ENCODE results near the gene CARS1. TPM values are rescaled to one million over a fixed set of nuclear protein-coding genes. Genes with fewer than 3 reads are reported as not detected.

CARS1 gene
- total RNA-seq, 1 donor from 2014 or later = 63.1 TPM

- Mint-ChIP-seq H3K36me3 (ENCODE audit: low read depth) (no peaks in the 10 kb centered on the region), H3K27ac (no peak overlapping the region), H3K4me1 (peaks cover 15% of the 10 kb centered on the region), H3K9me3 (no peaks in the 10 kb centered on the region), H3K4me3 (no peak overlapping the region), H3K27me3 (peaks cover 15% of the 10 kb centered on the region)
- intact Hi-C loops (cut with micrococcal nuclease) = no loop called here
- no peak for DNase-seq
Observed at GRCh38 chr11:3060436-3061025, 3.3 kb upstream of the CARS1 start.

- Mint-ChIP-seq H3K27ac (no peak overlapping the region), H3K4me3 (peak overlapping the region; percentile 28), H3K36me3 (ENCODE audit: low read depth) (peaks cover 8% of the 10 kb centered on the region), H3K9me3 (no peaks in the 10 kb centered on the region), H3K4me1 (peaks cover 28% of the 10 kb centered on the region), H3K27me3 (peaks cover 6% of the 10 kb centered on the region)
- no peak for DNase-seq
- intact Hi-C loops (cut with micrococcal nuclease) = loop anchor here (5.0 kb wide), 1 partner anchor 108 kb away; the partner anchor contains the start of gene OSBPL5
Observed at GRCh38 chr11:3058753-3059664, 1.8 kb upstream of the CARS1 start.

GRCh38 chr11:3056296-3057068, 741 bp downstream of the CARS1 start:
- Mint-ChIP-seq H3K9me3 (no peaks in the 10 kb centered on the region), H3K27me3 (peaks cover 1% of the 10 kb centered on the region), H3K36me3 (ENCODE audit: low read depth) (peaks cover 20% of the 10 kb centered on the region), H3K27ac (peak overlapping the region; percentile 88), H3K4me1 (peaks cover 35% of the 10 kb centered on the region), H3K4me3 (peak overlapping the region; percentile 92)
- intact Hi-C loops (cut with micrococcal nuclease) = loop anchor here (2.0 to 5.0 kb wide), 3 partner anchors 42 to 111 kb away; partner anchors contain the start of genes NAP1L4 and OSBPL5
- DNase-seq = peak; percentile 76

DNA sequence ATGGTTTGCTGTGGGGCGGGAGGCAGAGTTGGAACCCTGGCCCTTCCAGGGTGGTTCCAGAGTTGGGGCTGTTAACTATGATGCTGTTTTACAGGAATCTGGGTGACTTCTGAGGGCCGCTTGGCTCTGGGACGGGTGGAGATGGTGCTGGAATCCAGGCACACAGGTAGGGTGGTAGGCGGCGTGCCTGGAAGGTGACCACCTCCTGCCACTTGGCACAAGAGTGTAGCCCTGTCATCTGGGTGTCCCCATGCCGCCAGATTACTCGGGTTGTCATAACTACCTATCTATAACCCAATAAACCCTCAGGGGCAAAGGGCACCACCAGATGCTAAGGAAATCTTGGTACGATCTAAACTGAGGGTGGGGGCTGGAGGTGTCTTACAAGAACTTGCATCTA, 1.3 kb downstream of the CARS1 start:
- intact Hi-C loops (cut with micrococcal nuclease) = loop anchor here (2.0 to 5.0 kb wide), 3 partner anchors 41 to 111 kb away; partner anchors contain the start of genes NAP1L4 and OSBPL5
- no peaks in the 10 kb centered on the region for H3K9me3 Mint-ChIP-seq
- H3K27ac Mint-ChIP-seq = peak overlapping the region; percentile 80
- no peak for DNase-seq
- peaks cover 38% of the 10 kb centered on the region for H3K4me1 Mint-ChIP-seq
- peaks cover 21% of the 10 kb centered on the region for H3K36me3 Mint-ChIP-seq (ENCODE audit: low read depth)
- peak overlapping the region; percentile 92 for H3K4me3 Mint-ChIP-seq
- no peaks in the 10 kb centered on the region for H3K27me3 Mint-ChIP-seq

- no peak overlapping the region for H3K4me3 Mint-ChIP-seq
- no peak overlapping the region for H3K27ac Mint-ChIP-seq
- H3K36me3 Mint-ChIP-seq (ENCODE audit: low read depth) = peaks cover 24% of the 10 kb centered on the region
- H3K4me1 Mint-ChIP-seq = peaks cover 43% of the 10 kb centered on the region
- intact Hi-C loops (cut with micrococcal nuclease) = no loop called here
- DNase-seq = no peak
- no peaks in the 10 kb centered on the region for H3K27me3 Mint-ChIP-seq
- no peaks in the 10 kb centered on the region for H3K9me3 Mint-ChIP-seq
Observed at GRCh38 chr11:3052567-3052966, 4.7 kb downstream of the CARS1 start.

DNA sequence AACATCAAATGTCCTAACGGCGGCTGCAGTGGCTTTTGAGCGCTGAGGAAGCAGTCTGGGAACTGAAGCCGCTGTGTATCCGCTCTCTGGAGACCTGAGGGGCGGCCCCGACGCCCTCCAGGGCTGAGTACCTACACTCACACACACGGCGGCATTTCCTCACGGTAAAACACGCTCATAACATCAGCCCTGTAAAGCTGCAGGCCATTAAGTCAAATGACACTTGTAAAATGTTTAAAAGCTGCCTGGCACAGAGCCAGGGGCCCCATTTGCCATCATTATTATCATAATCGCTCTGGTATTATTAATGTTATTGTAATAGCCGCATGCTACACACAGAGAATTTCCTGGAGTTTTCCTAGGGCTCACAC, 5.1 kb downstream of the CARS1 start:
- H3K27ac Mint-ChIP-seq = no peak overlapping the region
- H3K4me1 Mint-ChIP-seq = peaks cover 41% of the 10 kb centered on the region
- no peaks in the 10 kb centered on the region for H3K27me3 Mint-ChIP-seq
- peaks cover 24% of the 10 kb centered on the region for H3K36me3 Mint-ChIP-seq (ENCODE audit: low read depth)
- no peak overlapping the region for H3K4me3 Mint-ChIP-seq
- no peaks in the 10 kb centered on the region for H3K9me3 Mint-ChIP-seq
- no peak for DNase-seq
- intact Hi-C loops (cut with micrococcal nuclease) = no loop called here

DNA sequence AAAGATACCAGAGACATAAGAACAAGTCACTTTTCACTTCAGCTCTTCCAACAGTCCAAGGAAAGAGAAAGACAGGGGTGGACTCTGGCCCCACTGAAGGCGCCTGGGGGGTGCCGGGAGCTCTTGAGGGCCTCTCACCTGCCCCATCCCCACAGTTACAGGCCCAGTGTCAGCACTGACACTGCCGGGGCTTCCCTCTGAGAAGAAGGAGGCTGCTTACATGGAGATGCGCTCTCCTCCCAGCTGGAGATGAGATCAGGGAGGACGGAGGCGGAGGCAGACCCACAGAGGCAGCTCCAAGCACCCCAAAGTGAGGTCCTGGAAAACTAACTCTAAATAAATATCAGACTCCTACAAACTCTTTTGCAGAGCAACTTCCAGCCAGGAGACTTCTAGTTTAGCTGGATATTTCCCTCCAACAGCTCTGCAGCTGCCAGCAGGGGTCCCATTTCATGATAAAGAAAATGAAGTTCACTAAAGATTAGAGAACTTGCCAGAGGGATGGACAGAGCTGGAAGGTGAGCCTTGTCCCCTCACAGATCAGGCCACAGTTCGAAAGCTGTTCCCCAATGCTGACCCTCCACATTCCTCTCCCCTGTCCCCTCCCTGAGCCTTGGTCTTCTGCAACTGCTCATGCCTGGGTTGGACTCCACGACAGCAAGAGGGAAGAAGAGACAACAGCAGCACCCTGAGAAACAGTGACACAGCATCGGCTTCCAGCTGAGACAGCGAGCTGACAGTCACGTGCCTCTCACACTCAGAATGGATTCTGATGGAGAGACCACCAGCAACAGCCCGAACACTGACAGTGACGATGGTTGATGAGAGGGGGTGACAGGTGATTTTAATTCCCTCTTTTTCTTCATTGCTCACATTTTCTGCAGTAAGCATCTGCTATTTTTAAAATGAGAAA, 5.8 kb downstream of the CARS1 start:
- Mint-ChIP-seq H3K4me3 (no peak overlapping the region), H3K9me3 (no peaks in the 10 kb centered on the region), H3K36me3 (ENCODE audit: low read depth) (peaks cover 24% of the 10 kb centered on the region), H3K4me1 (peaks cover 41% of the 10 kb centered on the region), H3K27ac (peak overlapping the region; percentile 65), H3K27me3 (no peaks in the 10 kb centered on the region)
- no peak for DNase-seq
- intact Hi-C loops (cut with micrococcal nuclease) = no loop called here

DNA sequence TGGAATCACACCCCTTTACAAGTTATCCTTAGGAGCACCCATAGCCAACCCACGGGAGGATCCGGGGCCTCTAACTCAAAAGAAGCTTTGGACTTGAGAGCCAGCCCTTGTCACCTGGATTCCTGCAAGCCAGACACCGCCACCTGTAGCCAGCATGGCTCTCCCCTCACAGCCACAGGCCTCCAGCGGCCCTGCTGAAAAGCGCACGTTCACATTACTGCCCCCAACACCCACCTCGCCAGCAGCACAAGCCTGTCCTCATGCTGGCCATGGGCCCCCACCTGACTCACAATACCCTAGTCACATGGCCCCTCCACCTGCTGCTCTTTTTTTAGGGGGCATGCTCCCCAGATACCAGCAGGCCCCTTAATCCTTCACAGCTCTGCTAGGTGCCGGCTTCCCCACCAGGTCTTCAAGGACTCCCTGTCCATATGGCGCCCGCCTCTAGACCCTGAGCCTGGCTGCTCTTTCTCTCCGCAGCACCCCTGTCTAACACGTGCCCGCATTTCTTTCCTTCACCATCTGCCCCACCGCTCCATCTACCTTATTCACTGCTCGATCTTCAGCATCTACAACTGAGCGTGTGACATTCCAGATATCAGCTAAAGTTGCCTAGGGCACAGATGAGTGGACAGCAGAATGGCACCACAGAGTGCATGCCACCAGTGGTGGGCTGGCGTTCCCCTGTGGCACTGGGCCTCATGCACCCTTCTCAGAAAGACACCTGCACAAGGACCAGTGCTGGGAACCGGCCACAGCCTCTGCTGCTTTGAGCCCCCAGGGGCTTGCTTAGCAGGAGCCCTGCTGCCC, 6.6 kb downstream of the CARS1 start:
- H3K36me3 Mint-ChIP-seq (ENCODE audit: low read depth) = peaks cover 26% of the 10 kb centered on the region
- H3K4me1 Mint-ChIP-seq = peaks cover 33% of the 10 kb centered on the region
- peak overlapping the region; percentile 65 for H3K27ac Mint-ChIP-seq
- no peaks in the 10 kb centered on the region for H3K27me3 Mint-ChIP-seq
- peak overlapping the region; percentile 15 for H3K4me3 Mint-ChIP-seq
- H3K9me3 Mint-ChIP-seq = no peaks in the 10 kb centered on the region
- intact Hi-C loops (cut with micrococcal nuclease) = no loop called here
- no peak for DNase-seq

GRCh38 chr11:3049430-3050243, 7.6 kb downstream of the CARS1 start:
- H3K9me3 Mint-ChIP-seq = no peaks in the 10 kb centered on the region
- peak overlapping the region; percentile 63 for H3K27ac Mint-ChIP-seq
- intact Hi-C loops (cut with micrococcal nuclease) = no loop called here
- peak overlapping the region; percentile 31 for H3K4me3 Mint-ChIP-seq
- peak; percentile 82 for DNase-seq
- H3K36me3 Mint-ChIP-seq (ENCODE audit: low read depth) = peaks cover 27% of the 10 kb centered on the region
- no peaks in the 10 kb centered on the region for H3K27me3 Mint-ChIP-seq
- peaks cover 25% of the 10 kb centered on the region for H3K4me1 Mint-ChIP-seq

DNA sequence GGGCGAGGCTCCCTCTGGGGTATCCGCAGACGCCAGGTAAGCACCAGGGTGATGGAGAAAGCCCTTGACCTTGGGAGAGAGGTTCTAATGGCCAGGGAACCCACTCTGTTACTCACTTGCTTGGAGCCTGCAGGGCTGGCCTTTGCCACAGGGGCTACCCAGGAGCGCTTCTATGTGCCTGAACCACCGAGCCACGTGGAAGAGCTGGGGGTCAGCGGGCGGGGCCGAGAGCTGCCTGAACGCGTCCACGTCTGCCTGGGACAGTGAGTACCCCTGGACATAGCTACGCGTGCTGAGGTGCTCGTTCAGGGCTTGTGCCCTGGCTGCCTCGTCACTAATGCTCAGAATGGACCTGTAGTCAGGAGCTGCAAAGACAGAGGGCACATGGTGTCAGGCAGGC, 9.6 kb downstream of the CARS1 start:
- Mint-ChIP-seq H3K4me3 (no peak overlapping the region), H3K36me3 (ENCODE audit: low read depth) (peaks cover 19% of the 10 kb centered on the region), H3K4me1 (peaks cover 16% of the 10 kb centered on the region), H3K27me3 (no peaks in the 10 kb centered on the region), H3K27ac (no peak overlapping the region), H3K9me3 (no peaks in the 10 kb centered on the region)
- no peak for DNase-seq
- intact Hi-C loops (cut with micrococcal nuclease) = no loop called here

GRCh38 chr11:3046641-3047040, 10.6 kb downstream of the CARS1 start:
- peaks cover 21% of the 10 kb centered on the region for H3K36me3 Mint-ChIP-seq (ENCODE audit: low read depth)
- peaks cover 14% of the 10 kb centered on the region for H3K4me1 Mint-ChIP-seq
- H3K9me3 Mint-ChIP-seq = no peaks in the 10 kb centered on the region
- intact Hi-C loops (cut with micrococcal nuclease) = no loop called here
- no peaks in the 10 kb centered on the region for H3K27me3 Mint-ChIP-seq
- H3K4me3 Mint-ChIP-seq = no peak overlapping the region
- no peak for DNase-seq
- no peak overlapping the region for H3K27ac Mint-ChIP-seq

DNA sequence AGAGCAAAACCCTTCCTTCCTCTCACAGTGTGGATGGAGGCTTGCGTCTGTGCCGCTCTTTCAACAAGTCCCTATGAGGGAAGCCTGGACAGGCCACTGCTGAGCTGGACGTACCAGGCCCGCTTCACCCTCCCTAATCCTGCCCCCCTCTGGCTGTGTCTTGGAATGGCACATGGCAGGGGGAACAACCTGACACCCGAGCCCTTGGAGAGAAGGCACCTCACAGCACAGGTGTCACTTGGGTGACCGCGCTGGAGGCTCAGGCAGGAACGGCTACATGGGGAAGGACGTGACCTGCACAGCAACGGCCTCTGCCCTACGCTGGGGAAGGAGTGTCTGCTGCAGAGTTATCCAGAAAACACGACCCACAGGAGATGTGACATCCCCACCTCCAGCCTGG, 11.0 kb downstream of the CARS1 start:
- H3K27ac Mint-ChIP-seq = no peak overlapping the region
- H3K9me3 Mint-ChIP-seq = no peaks in the 10 kb centered on the region
- peaks cover 21% of the 10 kb centered on the region for H3K36me3 Mint-ChIP-seq (ENCODE audit: low read depth)
- H3K27me3 Mint-ChIP-seq = no peaks in the 10 kb centered on the region
- peaks cover 14% of the 10 kb centered on the region for H3K4me1 Mint-ChIP-seq
- no peak overlapping the region for H3K4me3 Mint-ChIP-seq
- no peak for DNase-seq
- intact Hi-C loops (cut with micrococcal nuclease) = no loop called here
